Motor neuron (in vitro differentiated cells): ENCODE results near the gene PNKD. TPM values are rescaled to one million over a fixed set of nuclear protein-coding genes. Genes with fewer than 3 reads are reported as not detected.

Source experiments
- ATAC-seq, 8 experiments: fragments of 200-7000 bp; cut with Tn5 transposase; replicated peaks in 6 of 8; 2 replicates each; pipeline ENCODE4 v1.8.0; 2021; ENCODE audit warnings: mild to moderate bottlenecking in 8 of 8, moderate library complexity in 8 of 8
- H3K27ac ChIP-seq, 2 donors: fragments of 250-450 bp; sonication (Bioruptor Pico); 2 replicates each; pipeline ENCODE4 v1.9.0; 2021; ENCODE audit warnings: antibody characterized with exemption in 2 of 2, mild to moderate bottlenecking in 2 of 2, moderate library complexity in 1 of 2
- H3K4me1 ChIP-seq, 2 donors: fragments of 250-450 bp; sonication (Bioruptor Pico); replicated peaks in 1 of 2; 2 replicates each; pipeline ENCODE4 v1.6.1; 2021; ENCODE audit warnings: antibody characterized with exemption in 2 of 2, mild to moderate bottlenecking in 2 of 2, moderate library complexity in 1 of 2
- H3K4me3 ChIP-seq, 5 donors: fragments of 250-450 bp; sonication (Bioruptor Pico); 2 replicates each; pipeline ENCODE4 v1.9.0; 2021; ENCODE audit warnings: antibody characterized with exemption in 5 of 5, mild to moderate bottlenecking in 5 of 5, moderate library complexity in 4 of 5
- WGBS, 10 experiments: fragments of 450-650 bp; shearing (Covaris generic); methylation state at CpG; one replicate each; pipeline ENCODE4 v1.0.0; 2022; 5-methylcytosine and 5-hydroxymethylcytosine counted together
- in situ Hi-C, 9 experiments: fragments of 400-800 bp; cut with MboI; loops; one replicate each; pipeline ENCODE4 v1.15.0; 2021; ENCODE audit warnings: low sequenced_read_pairs in 9 of 9, low pct_unique_long_range_greater_than_20kb in 2 of 9; ENCODE audit not compliant: unreplicated experiment in 9 of 9
- total RNA-seq, 8 experiments: library from RNA; unstranded; fragments of 300-600 nt; gene quantifications; 2 replicates each; pipeline versions ENCODE4 v1.2.3 to v1.2.4, GENCODE V29; 2022

The PNKD gene
- total RNA-seq, 8 experiments from 2014 or later, result 41.4 to 122 (median 60.8) TPM

GRCh38 chr2:218291318-218292047 lies 21.2 kb downstream of the PNKD start:
- WGBS, 10 experiments, result 0 to 86% (median 67%) methylated on average over 1 to 5 of the region's 12 CpGs; no CpG with 5 or more reads in 6 of the 10 experiments
- H3K4me1 ChIP-seq, result peaks cover 4 to 6% of the 10 kb centered on the region in 2 donors
- H3K4me3 ChIP-seq, result no peak overlapping the region
- no peak for ATAC-seq
- in situ Hi-C loops, result loop anchor here in 7 of 9 experiments (25.0 kb wide), 2 partner anchors 96 to 396 kb away; partner anchors contain the start of genes CTDSP1 (in 7 of the 7) and SLC11A1 (in 7 of the 7)
- no peak overlapping the region for H3K27ac ChIP-seq

DNA sequence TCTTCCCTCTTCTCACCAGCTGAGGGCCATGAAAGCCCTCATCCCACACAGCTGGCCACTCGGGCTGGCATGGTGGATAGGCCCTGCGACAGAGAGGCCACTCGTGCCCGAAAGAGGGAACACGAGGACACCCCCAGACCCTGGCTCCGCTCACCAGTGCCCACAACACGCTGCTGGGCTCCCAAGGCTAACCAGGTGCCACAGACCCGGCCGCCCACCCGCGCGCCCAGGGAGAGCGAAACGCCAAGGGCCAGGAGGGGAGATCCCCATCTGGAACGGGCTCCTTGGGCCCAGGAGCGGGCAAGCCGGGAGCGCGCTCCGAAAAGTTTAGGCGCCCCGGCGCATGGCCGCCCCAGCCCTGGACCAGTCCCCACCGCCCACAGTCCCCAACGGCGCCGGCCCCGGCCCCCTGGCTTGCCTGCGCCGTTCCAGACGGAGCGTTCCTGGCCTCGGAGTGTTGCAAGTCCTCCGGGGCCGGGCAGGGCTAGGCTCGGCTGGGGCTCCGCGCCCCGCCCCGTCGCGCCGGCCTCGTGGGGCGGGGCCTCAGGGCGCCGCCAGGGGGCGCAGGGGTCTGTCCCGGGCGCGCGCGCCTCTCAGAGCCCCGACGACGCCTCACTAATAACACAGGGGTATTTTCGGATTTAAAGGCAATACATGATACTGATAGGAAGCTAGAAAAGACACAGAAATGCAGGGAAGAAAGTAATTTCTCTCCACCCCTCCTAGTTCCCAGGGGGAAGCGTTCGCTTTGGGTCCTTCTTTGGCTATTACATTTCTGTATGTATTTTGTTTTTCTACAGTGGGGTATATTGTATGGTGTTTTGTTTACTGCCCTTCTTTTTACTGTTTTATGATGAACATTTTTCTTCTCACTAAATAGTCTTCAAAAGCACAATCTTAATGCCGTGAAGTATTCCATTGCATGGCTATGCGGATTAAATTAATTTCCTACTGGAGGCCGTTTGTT lies 22.0 kb downstream of the PNKD start, which contains the start of gene TMBIM1:
TSS of gene TMBIM1 (minus strand) at position 456 of the 967 bp plus-strand sequence. CDS start 10,362 bp downstream, outside the sequence.
- Histone ChIP-seq H3K4me1 (peaks cover 0 to 3% of the 10 kb centered on the region in 2 donors), H3K4me3 (no peak within 1 kb of the TSS), H3K27ac (no peak within 1 kb of the TSS)
- ATAC-seq, result peak; percentile 36 to 91 (median 67)
- 23 to 88% (median 60%) methylated on average over 3 to 5 of the region's 63 CpGs; no CpG with 5 or more reads in 1 of the 10 experiments for WGBS, 10 experiments
- in situ Hi-C loops, result loop anchor here in 7 of 9 experiments (25.0 kb wide), 2 partner anchors 95 to 395 kb away; partner anchors contain the start of genes CTDSP1 (in 7 of the 7) and SLC11A1 (in 7 of the 7)

GRCh38 chr2:218293715-218294429 lies 23.6 kb downstream of the PNKD start:
- WGBS, 10 experiments, result 50 to 100% (median 73%) methylated on average over 1 to 5 of the region's 5 CpGs
- in situ Hi-C loops, result loop anchor here in 7 of 9 experiments (25.0 kb wide), 2 partner anchors 93 to 393 kb away; partner anchors contain the start of genes CTDSP1 (in 7 of the 7) and SLC11A1 (in 7 of the 7)
- Histone ChIP-seq H3K4me3 (no peak overlapping the region), H3K27ac (no peak overlapping the region), H3K4me1 (peaks cover 0 to 3% of the 10 kb centered on the region in 2 donors)
- no peak for ATAC-seq

- H3K4me3 ChIP-seq, result no peak overlapping the region
- H3K27ac ChIP-seq, result no peak overlapping the region
- 70 to 100% (median 86%) methylated on average over 1 to 5 of the region's 5 CpGs; no CpG with 5 or more reads in 1 of the 10 experiments for WGBS, 10 experiments
- in situ Hi-C loops, result loop anchor here in 7 of 9 experiments (25.0 kb wide), 2 partner anchors 93 to 393 kb away; partner anchors contain the start of genes CTDSP1 (in 7 of the 7) and SLC11A1 (in 7 of the 7)
- no peak for ATAC-seq
- H3K4me1 ChIP-seq, result peaks cover 0 to 3% of the 10 kb centered on the region in 2 donors
These were observed 24.2 kb downstream of the PNKD start for GRCh38 chr2:218294430-218295022.

GRCh38 chr2:218295029-218295428 lies 24.7 kb downstream of the PNKD start:
- ATAC-seq, result no peak
- no peak overlapping the region for H3K27ac ChIP-seq
- in situ Hi-C loops, result loop anchor here in 7 of 9 experiments (25.0 kb wide), 2 partner anchors 92 to 392 kb away; partner anchors contain the start of genes CTDSP1 (in 7 of the 7) and SLC11A1 (in 7 of the 7)

GRCh38 chr2:218296200-218296599 lies 25.9 kb downstream of the PNKD start:
- WGBS, 10 experiments, result 100% methylated on average over 1 of the region's 1 CpG; no CpG with 5 or more reads in 8 of the 10 experiments
- Histone ChIP-seq H3K4me1 (no peaks in the 10 kb centered on the region), H3K4me3 (no peak overlapping the region), H3K27ac (no peak overlapping the region)
- no peak for ATAC-seq
- in situ Hi-C loops, result loop anchor here in 7 of 9 experiments (25.0 kb wide), 2 partner anchors 91 to 391 kb away; partner anchors contain the start of genes CTDSP1 (in 7 of the 7) and SLC11A1 (in 7 of the 7)

More at GRCh38 chr2:218295029-218295428, 24.7 kb downstream of the PNKD start:
- 79 to 100% (median 87%) methylated on average over 1 to 7 of the region's 7 CpGs; no CpG with 5 or more reads in 2 of the 10 experiments for WGBS, 10 experiments
- H3K4me3 ChIP-seq, result no peak overlapping the region
- no peaks in the 10 kb centered on the region for H3K4me1 ChIP-seq

DNA sequence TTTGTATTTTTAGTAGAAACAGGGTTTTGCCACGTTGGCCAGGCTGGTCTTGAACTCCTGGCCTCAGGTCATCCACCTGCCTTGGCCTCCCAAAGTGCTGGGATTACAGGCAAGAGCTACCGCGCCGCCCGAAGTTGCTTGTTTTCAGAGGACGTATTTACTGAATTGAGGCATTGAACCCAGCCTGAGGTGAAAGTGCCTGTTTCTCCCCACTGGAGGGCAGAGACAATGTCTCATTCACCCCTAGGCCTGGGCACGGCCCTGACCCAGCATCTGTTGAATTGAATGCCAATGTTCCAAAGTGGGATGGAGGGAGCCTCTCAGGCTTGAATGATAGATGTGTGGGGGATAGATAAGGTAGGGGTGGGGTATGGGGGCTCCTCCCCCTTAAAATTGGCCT lies 26.5 kb downstream of the PNKD start:
- in situ Hi-C loops, result loop anchor here in 7 of 9 experiments (25.0 kb wide), 2 partner anchors 90 to 390 kb away; partner anchors contain the start of genes CTDSP1 (in 7 of the 7) and SLC11A1 (in 7 of the 7)
- 40 to 100% (median 90%) methylated on average over 1 to 2 of the region's 7 CpGs; no CpG with 5 or more reads in 7 of the 10 experiments for WGBS, 10 experiments
- no peak overlapping the region for H3K4me3 ChIP-seq
- no peak for ATAC-seq
- H3K27ac ChIP-seq, result no peak overlapping the region
- H3K4me1 ChIP-seq, result no peaks in the 10 kb centered on the region

- Histone ChIP-seq H3K4me1 (no peaks in the 10 kb centered on the region), H3K27ac (no peak overlapping the region), H3K4me3 (no peak overlapping the region)
- 20 to 75% (median 61%) methylated on average over 1 to 6 of the region's 6 CpGs; no CpG with 5 or more reads in 1 of the 10 experiments for WGBS, 10 experiments
- in situ Hi-C loops, result loop anchor here in 7 of 9 experiments (25.0 kb wide), 2 partner anchors 89 to 389 kb away; partner anchors contain the start of genes CTDSP1 (in 7 of the 7) and SLC11A1 (in 7 of the 7)
- ATAC-seq, result no peak
These were observed 28.1 kb downstream of the PNKD start for GRCh38 chr2:218298314-218298875.

DNA sequence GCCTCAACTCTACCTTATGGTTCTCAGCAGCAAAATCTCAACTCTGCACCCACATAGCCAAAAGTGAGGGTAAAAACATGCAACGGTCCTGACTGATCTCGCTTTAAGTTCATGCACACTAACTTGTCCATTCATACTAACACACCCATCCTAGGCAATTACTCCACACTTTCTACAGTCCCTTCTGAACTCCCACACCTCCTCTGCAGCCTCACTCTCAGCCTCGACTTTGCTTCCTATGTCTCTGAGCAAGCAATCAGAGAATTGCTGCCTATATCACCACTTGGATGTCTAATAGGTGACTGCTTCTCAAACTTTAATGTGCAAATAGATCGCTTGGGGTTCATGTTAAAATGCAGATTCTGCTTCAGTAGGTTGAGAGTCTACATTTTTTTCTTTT lies 29.8 kb downstream of the PNKD start:
- Histone ChIP-seq H3K4me3 (no peak overlapping the region), H3K4me1 (no peaks in the 10 kb centered on the region), H3K27ac (no peak overlapping the region)
- no peak for ATAC-seq
- in situ Hi-C loops, result loop anchor here in 1 of 9 experiments (10.0 kb wide), 1 partner anchor 95 kb away; the partner anchor contains the start of gene CTDSP1
- WGBS, 10 experiments, result 70 to 100% (median 83%) methylated on average over 1 to 4 of the region's 4 CpGs; no CpG with 5 or more reads in 2 of the 10 experiments

DNA sequence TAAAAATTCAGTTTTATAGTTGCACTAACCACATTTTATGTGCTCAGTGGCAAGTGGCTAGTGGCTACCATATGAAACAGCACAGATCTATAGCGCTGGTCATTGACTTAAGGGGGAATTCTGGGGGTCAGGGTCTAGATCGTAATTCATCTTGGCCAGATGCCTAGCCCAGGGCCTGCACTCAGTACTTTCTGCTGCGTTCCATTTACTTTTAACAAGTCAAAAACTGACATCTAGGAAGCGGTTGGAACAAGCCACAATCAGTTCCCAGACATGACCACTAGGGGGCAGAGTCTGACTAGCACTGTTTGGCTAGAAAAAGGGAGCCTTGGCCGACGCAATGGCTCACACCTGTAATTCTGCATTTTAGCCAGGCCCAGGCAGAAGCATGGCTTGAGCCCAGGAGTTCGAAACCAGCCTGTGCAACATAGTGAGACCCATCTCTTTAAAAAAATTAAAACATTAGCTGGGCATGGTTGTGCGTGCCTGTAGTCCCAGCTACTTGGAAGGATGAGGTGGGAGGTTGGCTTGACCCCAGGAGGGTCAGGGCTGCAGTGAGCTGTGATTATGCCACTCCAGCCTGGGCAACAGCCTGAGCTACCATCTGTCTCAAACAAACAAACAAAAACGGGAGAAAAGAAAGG lies 31.0 kb downstream of the PNKD start:
- in situ Hi-C loops, result loop anchor here in 1 of 9 experiments (10.0 kb wide), 1 partner anchor 94 kb away; the partner anchor contains the start of gene CTDSP1
- ATAC-seq, result peak; percentile 70 to 97 (median 89)
- Histone ChIP-seq H3K27ac (no peak overlapping the region), H3K4me1 (no peaks in the 10 kb centered on the region), H3K4me3 (no peak overlapping the region)
- 0% methylated on average over 2 to 6 of the region's 9 CpGs; no CpG with 5 or more reads in 2 of the 10 experiments for WGBS, 10 experiments
